PFSK-1 (cell line): Measurements from ENCODE around the gene FASTK.

Experiments
- POLR2AphosphoS5 ChIP-seq: IDR thresholded peaks from 2 replicates; pipeline ENCODE4 v1.6.1; 2012; ENCODE audit warnings: low read depth, mild to moderate bottlenecking, control low read depth, low read length, moderate library complexity
- SIN3A ChIP-seq: IDR thresholded peaks from 2 replicates; pipeline ENCODE4 v1.6.1; 2012; ENCODE audit warnings: mild to moderate bottlenecking, low read length, moderate library complexity, borderline replicate concordance; ENCODE audit not compliant: insufficient read depth
- TAF1 ChIP-seq: IDR thresholded peaks from 2 replicates; pipeline ENCODE4 v1.6.1; 2012; ENCODE audit warnings: low read length, control low read depth, borderline replicate concordance; ENCODE audit not compliant: insufficient read depth
- TF ChIP-seq, protein P1 (sequence below), 2 experiments: IDR thresholded peaks; 2 replicates each; pipeline versions ENCODE4 v1.6.1 to v1.8.0; 2011 to 2012; ENCODE audit warnings: low read depth in 2 of 2, low read length in 2 of 2, control low read depth in 1 of 2, inconsistent platforms in 1 of 2, mild to moderate bottlenecking in 1 of 2, moderate library complexity in 1 of 2; ENCODE audit not compliant: insufficient read depth in 1 of 2

- TF ChIP-seq POLR2AphosphoS5 (no peak), TAF1 (no peak), SIN3A (no peak)
- TF ChIP-seq, protein P1, sequence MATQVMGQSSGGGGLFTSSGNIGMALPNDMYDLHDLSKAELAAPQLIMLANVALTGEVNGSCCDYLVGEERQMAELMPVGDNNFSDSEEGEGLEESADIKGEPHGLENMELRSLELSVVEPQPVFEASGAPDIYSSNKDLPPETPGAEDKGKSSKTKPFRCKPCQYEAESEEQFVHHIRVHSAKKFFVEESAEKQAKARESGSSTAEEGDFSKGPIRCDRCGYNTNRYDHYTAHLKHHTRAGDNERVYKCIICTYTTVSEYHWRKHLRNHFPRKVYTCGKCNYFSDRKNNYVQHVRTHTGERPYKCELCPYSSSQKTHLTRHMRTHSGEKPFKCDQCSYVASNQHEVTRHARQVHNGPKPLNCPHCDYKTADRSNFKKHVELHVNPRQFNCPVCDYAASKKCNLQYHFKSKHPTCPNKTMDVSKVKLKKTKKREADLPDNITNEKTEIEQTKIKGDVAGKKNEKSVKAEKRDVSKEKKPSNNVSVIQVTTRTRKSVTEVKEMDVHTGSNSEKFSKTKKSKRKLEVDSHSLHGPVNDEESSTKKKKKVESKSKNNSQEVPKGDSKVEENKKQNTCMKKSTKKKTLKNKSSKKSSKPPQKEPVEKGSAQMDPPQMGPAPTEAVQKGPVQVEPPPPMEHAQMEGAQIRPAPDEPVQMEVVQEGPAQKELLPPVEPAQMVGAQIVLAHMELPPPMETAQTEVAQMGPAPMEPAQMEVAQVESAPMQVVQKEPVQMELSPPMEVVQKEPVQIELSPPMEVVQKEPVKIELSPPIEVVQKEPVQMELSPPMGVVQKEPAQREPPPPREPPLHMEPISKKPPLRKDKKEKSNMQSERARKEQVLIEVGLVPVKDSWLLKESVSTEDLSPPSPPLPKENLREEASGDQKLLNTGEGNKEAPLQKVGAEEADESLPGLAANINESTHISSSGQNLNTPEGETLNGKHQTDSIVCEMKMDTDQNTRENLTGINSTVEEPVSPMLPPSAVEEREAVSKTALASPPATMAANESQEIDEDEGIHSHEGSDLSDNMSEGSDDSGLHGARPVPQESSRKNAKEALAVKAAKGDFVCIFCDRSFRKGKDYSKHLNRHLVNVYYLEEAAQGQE (IDR thresholded peaks at IDR 0.05; ENCODE audit: insufficient read depth in 1 of 2, low read depth in 2 of 2, low read length in 2 of 2), result no peak
These were observed 19.0 kb upstream of the FASTK start for GRCh38 chr7:151099486-151100211.
